CD4-positive, alpha-beta T cell treated with Interleukin-6 for 4 hours (primary cell): Measurements from ENCODE around the gene UBN1.
"Not testable (repeated sequence)": the region's sequence is repeated elsewhere in the genome, so short reads cannot be mapped to it uniquely, and the experiment has no call there.

ENCODE experiments used
- DNase-seq: peaks from one replicate; pipeline ENCODE4 v3.0.0-alpha.2; 2020; ENCODE audit warnings: mixed read lengths

Gene UBN1

GRCh38 chr16:4904942-4905615 is 57.8 kb downstream of the UBN1 start:
- DNase-seq = no peak

- no peak for DNase-seq
Measured at GRCh38 chr16:4908854-4909401, 61.6 kb downstream of the UBN1 start.

- no peak for DNase-seq
Measured at GRCh38 chr16:4909825-4910224, 62.5 kb downstream of the UBN1 start.

- no peak for DNase-seq
Measured at GRCh38 chr16:4910828-4911227, 63.5 kb downstream of the UBN1 start.

- DNase-seq = no peak
Measured at GRCh38 chr16:4911970-4912386, 64.7 kb downstream of the UBN1 start.

- DNase-seq = no peak
Measured at GRCh38 chr16:4913130-4913773, 66.0 kb downstream of the UBN1 start.

- no peak for DNase-seq
Measured at GRCh38 chr16:4913774-4914525, 66.7 kb downstream of the UBN1 start.

- DNase-seq = no peak
Measured at GRCh38 chr16:4914528-4915225, 67.4 kb downstream of the UBN1 start.

- no peak for DNase-seq
Measured at GRCh38 chr16:4915226-4915761, 68.0 kb downstream of the UBN1 start.

- no peak for DNase-seq
Measured at GRCh38 chr16:4917117-4917516, 69.8 kb downstream of the UBN1 start.

- no peak for DNase-seq
Measured at GRCh38 chr16:4918781-4919251, 71.5 kb downstream of the UBN1 start.

GRCh38 chr16:4920826-4921225 is 73.5 kb downstream of the UBN1 start:
- no peak for DNase-seq

- no peak for DNase-seq
Measured at GRCh38 chr16:4922721-4923342, 75.6 kb downstream of the UBN1 start.

- DNase-seq = no peak
Measured at GRCh38 chr16:4923853-4924252, 76.6 kb downstream of the UBN1 start.

- no peak for DNase-seq
Measured at GRCh38 chr16:4924593-4925292, 77.5 kb downstream of the UBN1 start.

- DNase-seq = no peak
Measured at GRCh38 chr16:4925293-4925607, 78.0 kb downstream of the UBN1 start.

GRCh38 chr16:4925791-4926190 is 78.5 kb downstream of the UBN1 start:
- no peak for DNase-seq

- no peak for DNase-seq
Measured at GRCh38 chr16:4926928-4927327, 79.6 kb downstream of the UBN1 start.

- no peak for DNase-seq
Measured at GRCh38 chr16:4927661-4928060, 80.4 kb downstream of the UBN1 start.

GRCh38 chr16:4928227-4928626 is 80.9 kb downstream of the UBN1 start:
- DNase-seq = no peak

- DNase-seq = not testable (repeated sequence)
Measured at GRCh38 chr16:4929619-4930018, 82.3 kb downstream of the UBN1 start.

GRCh38 chr16:4931381-4931780 is 84.1 kb downstream of the UBN1 start:
- no peak for DNase-seq
